ENCODE results near the gene PAM.
"Not testable (repeated sequence)": the region's sequence is repeated elsewhere in the genome, so short reads cannot be mapped to it uniquely, and the experiment has no call there.

The PAM gene

DNA sequence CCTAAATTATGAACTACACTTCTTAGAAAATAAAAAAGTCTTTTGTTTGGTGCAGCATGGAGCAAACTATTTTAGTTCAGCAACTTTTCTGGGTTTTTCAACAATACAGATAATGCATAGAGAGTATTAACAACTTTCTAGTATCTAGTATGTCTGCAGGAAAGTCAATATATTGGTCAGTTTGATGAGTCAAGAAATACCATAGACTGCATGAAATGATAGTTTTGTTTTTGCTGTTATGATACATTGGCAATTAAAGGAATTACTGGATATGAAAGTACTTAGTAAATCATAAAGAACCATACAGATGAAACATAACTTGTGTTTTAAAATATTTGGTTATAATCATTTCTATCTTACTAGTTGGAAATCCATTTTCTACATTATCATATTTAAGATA lies 191.3 kb downstream of the PAM start:
- no peak for DNase-seq (ENCODE audit: low spot score)

DNA sequence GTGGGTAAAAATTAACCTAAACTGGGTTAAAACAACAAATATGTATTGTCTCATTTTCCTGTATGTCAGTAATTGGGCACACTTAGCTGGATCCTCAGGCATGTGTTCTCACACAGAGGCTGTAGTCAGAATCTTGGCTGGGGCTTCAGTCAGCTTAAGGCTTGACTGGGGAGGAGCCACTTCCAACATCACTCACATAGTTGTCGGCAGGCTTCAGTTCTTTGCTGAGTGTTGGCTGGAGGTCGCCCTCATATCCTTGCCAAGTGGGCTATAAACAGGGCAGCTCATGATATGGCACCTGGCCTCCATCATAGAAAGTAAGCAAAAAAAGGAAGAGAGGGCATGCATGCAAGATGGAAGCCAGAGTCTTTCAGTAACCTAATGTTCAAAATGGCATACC lies 191.9 kb downstream of the PAM start:
- no peak for DNase-seq (ENCODE audit: low spot score)

DNA sequence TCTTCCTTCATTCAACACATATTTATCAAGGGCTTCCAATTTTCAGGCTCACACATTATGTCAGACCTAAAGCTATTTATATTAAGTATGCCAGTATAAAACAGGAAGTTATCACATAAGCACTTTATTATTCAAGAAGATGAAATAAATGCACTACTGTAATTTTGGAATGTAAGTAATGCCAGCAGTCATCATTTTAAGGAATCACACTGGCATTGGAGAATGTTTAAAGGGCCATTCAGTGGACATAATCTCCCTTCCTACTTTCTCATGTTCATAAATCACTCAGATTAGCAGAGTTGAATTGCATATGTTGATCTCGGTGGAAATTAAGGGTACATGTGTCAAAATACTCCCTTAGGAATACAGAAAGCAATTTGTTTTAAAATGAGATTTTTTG lies 200.4 kb downstream of the PAM start:
- DNase-seq (ENCODE audit: low spot score), result no peak

DNA sequence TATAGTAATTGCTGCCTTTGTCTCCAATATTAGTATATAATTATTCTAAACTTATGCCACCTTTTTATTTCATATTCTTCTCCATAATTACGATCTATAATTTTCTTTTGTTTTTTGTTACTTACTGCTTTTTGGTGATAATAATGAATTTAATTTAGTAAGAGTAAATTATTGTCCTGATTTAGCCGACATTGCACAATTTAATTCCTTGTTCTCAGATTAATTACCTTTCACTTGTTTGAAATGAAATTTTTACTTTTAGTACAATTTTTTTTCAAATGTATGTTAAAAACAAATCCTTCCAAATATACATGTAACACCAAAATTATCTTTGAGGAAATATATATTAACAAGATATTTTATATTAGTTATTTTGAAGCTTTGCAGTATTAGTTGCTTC lies 201.5 kb downstream of the PAM start:
- DNase-seq (ENCODE audit: low spot score), result no peak

DNA sequence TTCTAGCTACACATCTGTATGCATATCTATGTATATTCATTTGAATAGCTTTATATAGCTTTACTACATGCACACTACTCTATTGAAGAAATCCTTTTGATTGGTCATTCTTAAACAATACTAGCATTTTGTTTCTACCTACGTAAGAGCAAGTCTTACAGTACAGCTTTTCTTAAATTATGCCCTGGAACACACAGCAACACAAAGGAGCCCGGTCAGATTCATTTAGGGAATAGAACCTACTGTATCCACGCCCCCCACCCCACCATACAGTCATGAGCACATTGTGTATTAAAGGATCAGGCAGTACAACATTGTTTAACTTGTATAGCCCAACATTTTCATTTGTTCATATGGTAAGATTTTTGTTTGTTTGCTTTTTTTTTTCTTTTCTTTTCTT lies 202.0 kb downstream of the PAM start:
- DNase-seq (ENCODE audit: low spot score), result no peak

DNA sequence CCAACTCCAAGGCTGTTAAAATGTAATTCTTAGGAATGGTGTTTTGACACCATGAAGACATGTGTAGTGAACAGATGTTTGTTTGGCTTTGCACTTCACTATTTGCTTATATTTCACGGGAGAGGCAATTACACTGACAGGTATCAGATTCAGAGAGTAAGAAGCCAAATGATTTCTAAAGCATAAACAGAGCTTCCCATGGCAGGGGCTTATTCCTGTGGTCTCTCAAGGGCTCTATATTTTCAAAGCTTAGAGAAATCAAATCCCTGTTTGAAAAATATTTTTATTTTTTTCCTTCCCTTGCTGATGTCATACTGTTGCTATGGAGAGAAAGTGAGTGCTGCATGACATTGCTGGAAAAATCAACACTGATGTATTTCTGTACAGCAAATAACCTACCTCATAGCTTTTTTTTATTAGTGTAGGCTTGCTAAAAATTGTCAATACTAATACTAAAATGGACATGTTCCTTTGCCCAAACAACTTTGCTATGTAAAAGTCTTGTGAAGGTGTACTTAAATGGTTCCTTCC lies 203.4 kb downstream of the PAM start:
- no peak for DNase-seq (ENCODE audit: low spot score)

DNA sequence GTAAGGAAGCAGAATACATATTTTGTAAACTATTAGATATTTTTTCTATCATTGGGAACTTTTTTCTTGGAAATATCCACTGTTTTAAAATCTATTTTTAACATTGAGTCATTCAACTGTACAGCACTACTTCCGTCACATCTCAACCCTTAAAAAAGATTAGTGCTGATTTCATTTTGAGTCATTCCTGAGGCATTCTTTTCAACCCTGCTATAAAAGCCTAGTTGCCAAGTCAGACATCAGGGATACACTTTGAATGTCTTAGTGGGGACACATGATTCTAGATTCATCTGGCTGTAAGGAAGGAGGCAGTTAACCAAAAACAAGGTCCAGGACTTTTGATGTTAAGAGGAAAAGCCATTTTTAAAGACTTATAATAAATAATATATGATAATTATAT lies 203.9 kb downstream of the PAM start:
- DNase-seq (ENCODE audit: low spot score), result no peak

DNA sequence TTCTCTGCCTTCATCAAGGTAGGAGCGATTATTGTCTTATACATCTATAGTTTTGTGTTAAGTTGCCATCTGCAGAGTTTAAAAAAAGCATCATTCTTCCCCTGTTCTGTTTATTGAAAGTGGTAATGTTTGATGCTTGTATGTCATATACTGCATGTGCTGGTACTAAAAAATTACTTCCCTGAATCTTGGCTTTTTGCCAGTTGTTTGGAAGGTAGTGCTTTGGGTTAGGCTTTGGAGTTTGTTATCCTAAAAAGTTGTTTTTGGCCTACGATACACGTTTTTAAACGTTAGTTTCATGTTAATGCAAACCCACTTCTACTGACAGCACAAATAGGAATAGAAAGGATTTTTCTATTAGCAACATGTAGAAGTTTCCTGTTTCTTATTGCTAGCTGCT lies 206.6 kb downstream of the PAM start:
- no peak for DNase-seq (ENCODE audit: low spot score)

DNA sequence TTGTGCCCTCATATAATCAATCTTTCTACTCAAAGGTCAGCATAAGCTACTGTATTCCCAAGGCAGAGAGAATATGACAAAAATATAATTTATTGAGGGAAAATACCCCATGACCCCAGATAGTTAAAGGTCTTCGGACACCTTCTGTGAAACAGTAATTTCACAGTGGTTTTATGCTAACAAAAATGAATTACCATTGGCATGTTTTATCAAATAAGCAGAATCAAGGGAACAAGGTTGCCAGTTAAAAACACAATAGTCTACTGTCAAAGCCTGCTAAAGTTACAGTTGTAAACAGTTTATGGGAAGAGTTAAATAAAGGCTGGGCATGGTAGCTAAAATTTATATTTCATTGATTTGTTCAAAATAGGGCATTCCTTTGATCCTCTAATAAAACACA lies 210.5 kb downstream of the PAM start:
- no peak for DNase-seq (ENCODE audit: low spot score)

DNA sequence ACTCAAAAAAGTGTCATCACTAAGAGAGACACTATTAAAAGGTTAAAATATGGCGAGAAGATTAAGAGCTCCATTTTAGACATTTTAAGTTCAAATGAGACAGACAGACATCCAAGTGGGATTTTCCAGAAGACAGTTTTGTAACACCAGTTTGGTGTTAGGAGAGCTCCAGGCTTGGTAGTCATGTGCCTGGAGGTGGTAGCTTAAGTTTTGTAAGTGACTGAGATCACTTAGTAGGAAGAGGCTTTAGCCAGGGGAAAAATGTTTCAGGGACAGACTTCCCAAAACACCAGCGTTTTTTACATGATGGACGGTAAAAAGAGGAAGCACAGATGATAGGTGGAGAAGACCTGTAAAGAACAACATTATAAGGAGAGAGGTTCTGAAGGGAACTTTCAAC lies 214.5 kb downstream of the PAM start:
- no peak for DNase-seq (ENCODE audit: low spot score)

DNA sequence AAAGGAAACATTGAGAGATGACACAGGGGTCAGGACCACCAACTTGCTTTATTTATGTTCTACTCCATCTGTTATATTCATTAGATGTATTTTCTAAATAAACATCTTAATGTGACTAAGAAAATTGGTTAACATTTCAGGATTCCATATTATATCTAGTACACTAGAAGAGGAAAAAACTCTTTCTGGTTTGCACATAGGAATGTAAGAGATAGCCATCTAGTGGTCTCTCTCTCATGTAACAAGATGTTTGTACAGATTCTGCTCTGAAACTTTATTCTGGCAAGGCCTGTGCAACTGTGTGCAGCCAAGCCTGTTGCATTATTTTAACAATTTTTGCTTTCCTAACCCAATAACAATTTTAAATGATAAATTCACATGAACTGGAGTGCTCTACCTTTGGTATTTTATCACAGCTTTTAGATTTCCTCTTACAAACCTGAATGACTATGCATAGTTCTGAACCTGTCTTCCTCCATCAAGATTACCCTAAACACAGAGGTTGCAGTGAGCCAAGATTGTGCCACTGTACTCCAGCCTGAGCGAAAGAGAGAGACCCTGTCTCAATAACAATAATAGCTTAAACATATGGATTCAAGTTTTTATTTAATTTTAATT lies 216.7 kb downstream of the PAM start:
- no peak for DNase-seq (ENCODE audit: low spot score)

DNA sequence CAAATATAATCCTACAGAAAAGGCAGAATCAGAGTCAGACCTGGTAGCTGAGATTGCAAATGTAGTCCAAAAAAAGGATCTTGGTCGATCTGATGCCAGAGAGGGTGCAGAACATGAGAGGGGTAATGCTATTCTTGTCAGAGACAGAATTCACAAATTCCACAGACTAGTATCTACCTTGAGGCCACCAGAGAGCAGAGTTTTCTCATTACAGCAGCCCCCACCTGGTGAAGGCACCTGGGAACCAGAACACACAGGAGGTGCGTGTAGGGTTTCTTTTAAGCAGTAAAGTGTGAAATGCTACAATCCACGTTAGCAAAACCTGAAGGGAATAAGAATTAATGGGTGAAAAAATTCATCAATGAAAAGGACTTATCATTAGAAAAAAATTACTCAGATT lies 219.1 kb downstream of the PAM start:
- DNase-seq (ENCODE audit: low spot score), result no peak

DNA sequence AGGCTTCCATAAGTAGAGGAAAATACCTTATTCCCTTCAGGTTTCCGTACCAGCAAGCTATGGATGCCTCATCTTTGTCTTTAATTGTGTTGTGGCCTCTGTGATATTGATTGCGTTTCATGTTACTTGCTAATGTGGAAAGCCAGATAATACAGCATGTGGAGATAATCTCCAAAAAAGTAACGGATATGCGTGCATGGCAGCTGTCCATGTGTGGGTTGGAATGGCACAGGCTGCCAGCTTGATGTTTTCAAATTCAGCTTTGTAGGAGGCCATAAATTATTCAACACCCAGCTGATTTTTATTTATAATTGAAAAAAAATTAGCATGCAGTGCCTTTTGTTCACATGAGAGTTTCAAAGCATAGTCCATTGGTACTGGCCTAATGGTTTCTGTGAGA lies 219.9 kb downstream of the PAM start:
- no peak for DNase-seq (ENCODE audit: low spot score)

DNA sequence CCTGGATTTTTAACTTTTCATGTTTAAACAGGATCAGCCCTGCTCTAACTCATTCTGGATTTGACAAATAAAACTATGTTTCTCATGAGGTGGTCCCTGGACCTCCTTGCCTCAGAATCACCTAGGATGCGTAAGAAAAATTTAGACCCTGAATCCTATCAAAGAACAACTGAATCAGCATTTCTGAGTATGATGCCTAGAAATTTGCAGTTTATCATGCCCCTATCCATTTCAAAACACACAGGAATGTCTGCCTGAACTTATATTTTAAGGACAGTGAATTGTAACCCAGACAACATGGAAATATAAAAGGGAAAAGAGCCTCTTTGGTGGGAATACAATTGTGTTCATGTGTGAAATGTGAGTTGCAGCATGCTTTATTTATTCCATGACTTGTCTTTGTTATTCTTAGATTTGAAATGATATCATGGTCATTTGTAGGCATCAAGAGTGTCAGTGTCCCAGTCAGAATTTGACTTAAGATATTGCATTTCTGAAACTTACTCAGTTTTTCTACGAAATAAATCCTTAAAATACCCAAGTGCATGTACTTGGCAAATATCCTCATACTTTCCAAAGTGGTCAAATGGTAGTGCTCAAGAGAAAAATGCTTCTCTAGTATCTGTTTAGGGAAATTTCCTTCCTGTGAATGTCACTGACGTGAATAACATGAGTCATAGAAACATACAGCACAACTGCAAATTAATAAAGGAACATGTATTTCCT lies 220.5 kb downstream of the PAM start:
- no peak for DNase-seq (ENCODE audit: low spot score)

DNA sequence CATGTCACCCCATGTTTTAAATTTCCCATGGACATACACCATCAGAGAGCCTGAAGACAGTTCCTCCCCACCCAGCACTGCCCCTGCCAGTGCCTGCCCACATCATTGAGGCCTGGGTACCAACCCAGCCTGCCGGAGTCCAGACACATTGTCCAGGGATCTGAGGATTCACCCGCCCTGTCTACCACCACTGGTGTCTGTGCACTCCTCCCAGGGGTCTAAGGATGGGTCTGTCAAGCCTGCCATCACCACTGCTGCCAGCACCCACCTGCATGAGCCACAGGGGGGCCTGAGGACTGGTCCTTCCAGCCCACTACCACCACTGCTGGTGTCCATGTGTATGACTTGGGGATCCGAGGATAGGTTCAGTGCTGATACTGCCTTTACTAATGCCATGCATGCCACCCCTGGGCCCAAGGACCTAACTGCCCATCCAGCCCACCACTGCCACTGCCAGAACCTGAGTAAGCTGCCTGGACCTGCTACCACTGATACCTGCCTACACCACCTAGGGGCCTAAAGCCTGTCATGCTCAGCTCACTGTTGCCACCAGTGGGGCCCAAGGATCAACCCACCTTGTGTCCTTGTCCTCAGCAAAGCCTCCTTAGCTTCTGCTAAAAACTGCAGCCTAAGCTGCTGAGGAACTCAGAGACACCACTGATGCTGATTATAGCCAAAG lies 227.0 kb downstream of the PAM start:
- no peak for DNase-seq (ENCODE audit: low spot score)

DNA sequence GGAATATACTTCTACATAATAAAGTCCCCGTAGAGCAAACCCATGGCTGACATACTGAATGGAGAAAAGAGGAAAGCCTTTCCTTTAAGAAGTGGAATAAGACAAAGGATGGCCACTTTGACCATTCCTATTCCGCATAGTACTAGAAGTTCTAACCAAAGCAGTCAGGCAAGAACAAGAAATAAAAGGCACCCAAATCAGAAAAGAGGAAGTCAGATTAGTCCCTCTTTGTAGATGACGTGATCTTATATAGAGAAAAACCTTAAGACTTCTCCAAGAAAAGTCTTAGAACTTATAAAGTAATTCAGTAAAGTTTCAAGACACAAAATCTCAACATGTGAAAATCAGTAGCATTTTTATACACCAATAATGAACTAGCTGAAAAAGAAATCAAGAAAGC lies 231.0 kb downstream of the PAM start:
- no peak for DNase-seq (ENCODE audit: low spot score)

DNA sequence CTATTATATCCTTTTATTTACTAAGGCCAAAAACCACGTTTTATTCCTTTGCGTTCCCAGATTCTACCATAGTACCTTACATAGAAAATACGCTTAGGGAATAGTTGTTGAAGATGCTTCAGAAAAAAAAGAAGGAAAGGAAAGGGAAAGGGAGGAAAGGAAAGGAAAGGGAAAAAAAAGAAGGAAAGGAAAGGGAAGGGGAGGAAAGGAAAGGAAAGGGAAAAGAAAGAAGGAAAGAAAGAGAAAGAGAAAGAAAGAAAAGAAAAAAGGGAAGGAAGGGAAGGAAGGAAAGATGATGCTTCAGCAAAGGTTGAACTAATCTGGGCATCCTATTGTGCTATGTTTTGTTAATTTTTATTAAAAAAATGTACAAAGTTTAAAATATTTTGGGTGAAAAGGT lies 233.4 kb downstream of the PAM start:
- DNase-seq (ENCODE audit: low spot score), result no peak

DNA sequence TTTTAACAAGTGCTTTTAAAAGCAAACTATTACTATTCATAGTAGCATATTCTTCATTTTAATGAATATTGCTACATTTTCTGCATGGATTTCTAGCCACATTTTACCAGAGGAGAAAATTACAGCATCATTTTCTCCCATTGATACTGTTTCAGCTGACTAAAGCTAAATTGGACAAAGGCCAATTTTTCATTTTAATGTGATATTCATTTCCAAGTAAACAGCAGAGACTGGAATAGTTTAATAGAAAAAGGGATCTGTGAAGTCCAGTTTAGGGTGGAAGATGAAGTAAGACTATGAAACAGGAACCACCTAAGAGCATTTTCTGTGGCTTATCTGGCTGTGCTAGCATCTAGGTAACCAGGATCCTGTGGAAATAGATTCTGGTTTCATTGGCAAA lies 236.7 kb downstream of the PAM start:
- DNase-seq (ENCODE audit: low spot score), result no peak

DNA sequence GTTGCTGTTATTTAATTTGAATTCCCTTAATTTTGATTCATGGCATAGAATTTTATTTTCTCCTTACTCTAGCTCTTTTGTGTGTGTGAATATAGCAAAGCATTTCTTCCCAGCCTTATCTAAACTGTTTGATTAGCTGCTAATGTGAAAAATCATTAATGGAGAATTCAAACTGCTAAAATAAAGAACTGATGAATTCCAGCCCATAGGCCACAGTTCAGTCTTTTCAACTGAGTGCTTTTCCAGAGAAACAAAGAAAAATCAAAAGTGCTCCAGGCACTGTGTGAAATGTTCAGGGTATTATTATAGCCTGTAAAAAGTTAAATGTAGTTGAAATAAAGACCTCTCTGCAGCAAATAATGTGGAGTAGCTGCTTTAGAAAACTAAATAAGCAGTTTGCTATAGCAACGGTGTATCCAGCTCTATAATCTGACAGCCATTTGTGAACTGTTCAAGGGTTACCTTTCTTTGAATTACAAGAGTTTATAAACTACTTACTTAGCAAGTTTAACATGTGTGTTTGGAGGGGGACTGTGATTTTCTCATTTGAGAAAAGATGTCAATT lies 241.0 kb downstream of the PAM start:
- no peak for DNase-seq (ENCODE audit: low spot score)

DNA sequence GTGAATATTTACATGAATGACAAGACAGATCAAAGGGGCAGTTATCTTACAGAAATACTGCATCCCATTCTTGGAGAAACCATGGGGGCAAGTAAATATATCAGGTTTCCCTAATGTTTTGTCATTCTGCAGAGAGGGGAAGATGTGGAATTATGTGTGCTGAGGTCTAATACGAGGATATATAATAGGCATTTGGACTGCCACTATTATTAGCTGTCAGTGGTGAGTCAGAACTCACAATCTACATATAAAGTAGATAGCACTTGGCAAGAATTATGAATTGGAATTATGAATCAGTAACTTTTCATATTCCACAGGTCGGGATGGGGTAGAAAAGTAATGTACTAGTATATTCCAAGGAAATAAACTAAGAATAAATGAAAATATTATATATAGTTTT lies 243.1 kb downstream of the PAM start:
- no peak for DNase-seq (ENCODE audit: low spot score)

DNA sequence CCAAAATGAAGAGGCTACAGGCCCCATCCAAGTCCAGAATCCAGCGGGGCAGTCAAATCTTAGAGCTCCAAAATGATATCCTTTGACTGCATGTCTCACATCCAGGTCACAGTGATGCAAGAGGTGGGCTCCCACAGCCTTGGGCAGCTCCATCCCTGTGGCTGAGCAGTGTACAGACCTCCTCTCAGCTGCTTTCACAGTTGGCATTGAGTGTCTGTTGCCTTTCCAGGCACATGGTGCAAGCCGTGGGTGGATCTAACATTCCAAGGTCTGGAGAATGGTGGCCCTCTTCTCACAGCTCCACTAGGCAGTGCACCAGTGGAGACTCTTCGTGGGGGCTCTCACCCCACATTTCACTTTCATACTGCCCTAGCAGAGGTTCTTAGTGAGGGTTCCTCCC lies 244.1 kb downstream of the PAM start:
- DNase-seq (ENCODE audit: low spot score), result no peak

DNA sequence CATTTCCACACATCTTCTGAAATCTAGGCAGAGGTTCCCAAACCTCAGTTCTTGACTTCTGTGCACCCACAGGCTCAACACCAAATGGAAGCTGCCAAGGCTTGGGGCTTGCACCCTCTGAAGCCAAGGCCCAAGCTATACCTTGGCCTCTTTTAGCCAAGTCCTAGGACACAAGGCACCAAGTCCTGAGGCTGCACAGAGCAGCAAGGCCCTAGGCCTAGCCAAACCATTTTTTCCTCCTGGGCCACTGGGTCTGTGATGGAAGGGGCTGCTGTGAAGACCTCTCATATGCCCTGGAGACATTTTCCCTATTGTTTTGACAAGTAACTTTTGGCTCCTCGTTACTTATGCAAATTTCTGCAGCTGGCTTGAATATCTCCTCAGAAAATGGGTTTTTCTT lies 244.5 kb downstream of the PAM start:
- not testable (repeated sequence) for DNase-seq (ENCODE audit: low spot score)

DNA sequence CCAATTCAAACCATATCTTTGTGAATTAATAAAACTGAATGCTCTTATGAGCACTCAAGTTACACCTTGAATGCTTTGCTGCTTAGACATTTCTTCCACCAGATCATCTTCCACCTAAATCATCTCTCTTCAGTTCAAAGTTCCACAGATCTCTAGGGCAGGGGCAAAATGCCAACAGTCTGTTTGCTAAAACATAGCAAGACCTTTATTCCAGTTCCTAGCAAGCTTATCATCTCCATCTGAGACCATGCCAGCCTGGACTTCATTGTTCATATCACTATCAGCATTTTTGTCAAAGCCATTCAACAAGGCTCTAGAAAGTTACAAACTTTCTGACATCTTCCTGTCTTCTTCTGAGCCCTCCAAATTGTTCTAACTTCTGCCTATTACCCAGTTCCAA lies 245.0 kb downstream of the PAM start:
- DNase-seq (ENCODE audit: low spot score), result no peak

Measured in CD4-positive, alpha-beta T cell treated with Interleukin-6 at 100 ng/mL for 8 hours (primary cell).